ENCODE data around the gene METTL25. TPM values are rescaled to one million over a fixed set of nuclear protein-coding genes. Genes with fewer than 3 reads are reported as not detected.
A peak's percentile ranks its signal among the peaks of the same experiment; 100 is the strongest.
"Not testable (repeated sequence)": the region's sequence is repeated elsewhere in the genome, so short reads cannot be mapped to it uniquely, and the experiment has no call there.

The METTL25 gene
- total RNA-seq, result 10.4 and 10.7 TPM in 2 replicates

GRCh38 chr12:82358200-82359114 lies at the start of gene METTL25, which contains the start of gene CCDC59:
Gene METTL25 (plus strand): TSS chr12:82358529. CDS start chr12:82358566, 37 bp downstream.
Gene CCDC59 (minus strand): TSS chr12:82358387. CDS start chr12:82358376, 11 bp downstream.
- peak; percentile 97 for DNase-seq (ENCODE audit: low read depth, low spot score)

GRCh38 chr12:82314406-82314892 lies 43.9 kb upstream of the METTL25 start:
- DNase-seq (ENCODE audit: low read depth, low spot score), result no peak

- DNase-seq (ENCODE audit: low read depth, low spot score), result no peak
Observed at GRCh38 chr12:82319276-82319675, 39.1 kb upstream of the METTL25 start.

GRCh38 chr12:82325540-82326336 lies 32.6 kb upstream of the METTL25 start:
- no peak for DNase-seq (ENCODE audit: low read depth, low spot score)

GRCh38 chr12:82326905-82327503 lies 31.3 kb upstream of the METTL25 start:
- DNase-seq (ENCODE audit: low read depth, low spot score), result no peak

- no peak for DNase-seq (ENCODE audit: low read depth, low spot score)
Observed at GRCh38 chr12:82327861-82328260, 30.5 kb upstream of the METTL25 start.

GRCh38 chr12:82329508-82329907 lies 28.8 kb upstream of the METTL25 start:
- no peak for DNase-seq (ENCODE audit: low read depth, low spot score)

- no peak for DNase-seq (ENCODE audit: low read depth, low spot score)
Observed at GRCh38 chr12:82350161-82350560, 8.2 kb upstream of the METTL25 start.

- no peak for DNase-seq (ENCODE audit: low read depth, low spot score)
Observed at GRCh38 chr12:82351390-82351789, 6.9 kb upstream of the METTL25 start.

- no peak for DNase-seq (ENCODE audit: low read depth, low spot score)
Observed at GRCh38 chr12:82357340-82357739, 989 bp upstream of the METTL25 start.

GRCh38 chr12:82357845-82358199 lies 507 bp upstream of the METTL25 start:
- DNase-seq (ENCODE audit: low read depth, low spot score), result no peak

- DNase-seq (ENCODE audit: low read depth, low spot score), result no peak
Observed at GRCh38 chr12:82359115-82359478, 768 bp downstream of the METTL25 start.

- not testable (repeated sequence) for DNase-seq (ENCODE audit: low read depth, low spot score)
Observed at GRCh38 chr12:82360834-82361233, 2.5 kb downstream of the METTL25 start.

- DNase-seq (ENCODE audit: low read depth, low spot score), result no peak
Observed at GRCh38 chr12:82361461-82361915, 3.2 kb downstream of the METTL25 start.

- no peak for DNase-seq (ENCODE audit: low read depth, low spot score)
Observed at GRCh38 chr12:82363990-82364389, 5.7 kb downstream of the METTL25 start.

GRCh38 chr12:82366197-82366596 lies 7.9 kb downstream of the METTL25 start:
- no peak for DNase-seq (ENCODE audit: low read depth, low spot score)

GRCh38 chr12:82375201-82375600 lies 16.9 kb downstream of the METTL25 start:
- no peak for DNase-seq (ENCODE audit: low read depth, low spot score)

- DNase-seq (ENCODE audit: low read depth, low spot score), result no peak
Observed at GRCh38 chr12:82378997-82379396, 20.7 kb downstream of the METTL25 start.

GRCh38 chr12:82383930-82384552 lies 25.7 kb downstream of the METTL25 start:
- DNase-seq (ENCODE audit: low read depth, low spot score), result peak; percentile 22

GRCh38 chr12:82398879-82399278 lies 40.5 kb downstream of the METTL25 start:
- DNase-seq (ENCODE audit: low read depth, low spot score), result no peak

- no peak for DNase-seq (ENCODE audit: low read depth, low spot score)
Observed at GRCh38 chr12:82400819-82401218, 42.5 kb downstream of the METTL25 start.

All from pulmonary artery endothelial cell (primary cell).